Measurements from ENCODE around the gene LGALS8.

DNA sequence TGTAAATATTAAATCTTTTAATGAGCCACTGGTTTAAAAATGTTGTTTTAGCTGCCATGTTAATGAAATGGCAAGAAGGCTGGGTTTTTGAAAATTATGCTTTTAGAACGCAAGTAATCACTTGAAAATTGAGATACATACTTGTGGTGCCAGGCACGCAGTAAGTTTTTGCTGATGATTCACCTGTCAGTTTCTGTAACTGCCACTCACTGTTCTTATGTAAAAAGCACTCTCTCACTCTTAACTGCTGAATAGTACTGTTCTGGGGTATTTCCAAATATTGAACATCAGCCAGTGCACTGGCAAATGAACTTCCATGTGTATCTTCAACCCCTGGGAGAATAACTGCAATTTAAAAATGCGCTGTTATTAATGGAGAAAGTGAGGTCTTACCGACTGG is 17.9 kb downstream of the LGALS8 start:
- TF ChIP-seq POLR2AphosphoS5 (IDR thresholded peaks at IDR 0.05) = no peak
- TF ChIP-seq EP300 (IDR thresholded peaks at IDR 0.05) = no peak

Measured in esophagus muscularis mucosa (tissue), 3 donors.